ENCODE results near the gene GET4.
A peak's percentile ranks its signal among the peaks of the same experiment; 100 is the strongest.

Gene GET4

DNA sequence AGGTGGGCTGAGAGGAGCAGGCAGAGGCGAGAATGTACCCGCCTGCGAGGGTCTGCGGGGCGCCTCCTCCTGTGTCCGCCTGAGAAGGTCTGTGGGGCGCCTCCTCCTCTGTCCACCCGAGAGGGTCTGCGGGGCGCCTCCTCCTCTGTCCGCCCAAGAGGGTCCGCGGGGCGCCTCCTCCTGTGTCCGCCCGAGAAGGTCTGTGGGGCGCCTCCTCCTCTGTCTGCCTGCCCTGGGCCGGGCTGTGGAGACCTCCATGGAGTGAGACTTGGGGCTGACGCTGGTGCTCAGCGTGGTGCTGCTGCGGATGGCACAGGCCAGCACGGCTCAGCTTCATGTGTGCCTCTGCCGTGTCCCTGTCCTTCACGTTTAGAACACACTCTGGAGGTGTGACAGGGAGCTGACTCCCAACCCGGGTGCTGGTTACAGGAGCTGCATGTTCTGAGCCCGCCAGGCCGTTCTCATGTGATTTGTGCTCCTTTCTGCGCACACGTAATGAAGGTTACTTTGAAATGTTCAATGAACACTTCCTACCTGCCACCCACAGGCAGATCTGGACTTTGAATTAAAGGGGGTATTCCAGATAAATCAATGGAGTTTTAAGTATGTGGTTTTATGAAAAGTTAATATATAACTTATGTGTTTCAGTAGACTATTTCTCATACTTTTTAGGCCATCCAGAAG is 20.5 kb upstream of the GET4 start:
- peak overlapping the region; percentile 86 for H3K27ac ChIP-seq (ENCODE audit: low read depth, low read length)

DNA sequence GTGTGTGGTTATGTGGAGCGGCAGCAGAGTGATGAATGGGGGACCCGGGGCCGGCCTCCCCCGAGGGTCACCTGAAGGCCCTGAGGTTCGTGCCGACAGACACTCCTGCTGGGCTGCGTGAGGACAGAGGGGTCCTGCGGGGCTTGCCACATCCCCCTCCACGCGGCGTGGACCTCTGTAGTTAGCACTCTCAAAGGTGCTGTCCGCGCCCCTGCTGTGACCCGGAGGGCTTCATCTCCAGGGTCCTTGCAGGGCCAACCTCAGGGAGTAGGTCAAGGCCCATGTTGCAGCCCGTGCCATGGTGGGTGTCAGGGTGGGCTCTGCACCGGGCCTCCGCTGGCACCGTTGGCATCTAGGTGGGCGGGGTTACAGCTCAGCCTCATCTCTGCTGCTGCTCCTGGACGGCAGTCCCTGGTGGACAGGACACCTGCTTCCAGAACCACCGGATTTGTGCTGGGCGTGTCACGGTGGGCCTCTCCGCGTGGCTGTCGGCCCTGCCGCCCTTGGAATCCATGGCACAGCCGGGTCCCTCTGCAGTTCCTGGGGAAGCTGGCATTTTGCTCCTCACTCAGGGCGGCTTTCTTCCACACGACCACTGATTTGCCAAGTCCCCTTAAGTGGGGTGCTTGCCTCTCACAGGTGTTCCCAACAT is 19.8 kb upstream of the GET4 start:
- Histone ChIP-seq H3K27ac (ENCODE audit: low read depth, low read length) (peak overlapping the region; percentile 86), H3K9me3 (ENCODE audit: control insufficient read depth in 5 of 5, low read length in 5 of 5) (no peaks in the 10 kb centered on the region), H3K4me1 (ENCODE audit: control insufficient read depth in 5 of 5, insufficient read depth in 5 of 5, low read length in 5 of 5) (peaks cover 3 to 34% (median 18%) of the 10 kb centered on the region in 5 donors), H3K9ac (ENCODE audit: low read length in 5 of 5) (no peak overlapping the region), H3K36me3 (ENCODE audit: control insufficient read depth in 5 of 5, insufficient read depth in 5 of 5, low read length in 5 of 5) (peaks cover 0 to 98% (median 90%) of the 10 kb centered on the region in 5 donors), H3K4me3 (ENCODE audit: low read depth in 1 of 5, low read length in 5 of 5) (no peak overlapping the region), H3K27me3 (ENCODE audit: control insufficient read depth in 5 of 5, insufficient read depth in 4 of 5, low read length in 5 of 5) (no peaks in the 10 kb centered on the region)

More for the DNA sequence above, 20.5 kb upstream of the GET4 start:
- Histone ChIP-seq H3K9ac (ENCODE audit: low read length in 5 of 5) (peak overlapping the region in 2 of 5 donors; percentile 68 to 69), H3K36me3 (ENCODE audit: control insufficient read depth in 5 of 5, insufficient read depth in 5 of 5, low read length in 5 of 5) (peaks cover 0 to 97% (median 90%) of the 10 kb centered on the region in 5 donors), H3K4me1 (ENCODE audit: control insufficient read depth in 5 of 5, insufficient read depth in 5 of 5, low read length in 5 of 5) (peaks cover 3 to 34% (median 18%) of the 10 kb centered on the region in 5 donors), H3K4me3 (ENCODE audit: low read depth in 1 of 5, low read length in 5 of 5) (no peak overlapping the region), H3K9me3 (ENCODE audit: control insufficient read depth in 5 of 5, low read length in 5 of 5) (no peaks in the 10 kb centered on the region), H3K27me3 (ENCODE audit: control insufficient read depth in 5 of 5, insufficient read depth in 4 of 5, low read length in 5 of 5) (no peaks in the 10 kb centered on the region)

DNA sequence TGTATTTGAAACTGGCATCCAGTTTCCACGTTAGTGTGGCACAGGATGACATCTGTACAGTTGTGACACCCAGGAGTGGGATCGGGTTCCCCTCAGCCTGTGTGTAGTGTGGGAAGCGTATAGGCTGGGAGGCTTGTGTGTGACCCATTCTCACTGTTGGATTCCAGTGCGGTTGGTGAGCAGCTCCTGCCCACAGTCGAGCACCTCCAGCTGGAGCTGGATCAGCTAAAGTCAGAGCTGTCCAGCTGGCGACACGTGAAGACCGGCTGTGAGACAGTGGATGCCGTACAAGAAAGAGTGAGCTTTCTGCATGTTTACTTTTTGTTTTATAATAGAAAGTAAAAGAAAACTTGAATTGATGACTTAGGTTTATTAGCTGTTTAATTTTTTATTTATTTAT is 18.7 kb upstream of the GET4 start:
- peak overlapping the region; percentile 32 for H3K27ac ChIP-seq (ENCODE audit: low read depth, low read length)
- peak overlapping the region in 3 of 5 donors; percentile 8 to 48 (median 11) for H3K9ac ChIP-seq (ENCODE audit: low read length in 5 of 5)
- peaks cover 4 to 98% (median 90%) of the 10 kb centered on the region in 5 donors for H3K36me3 ChIP-seq (ENCODE audit: control insufficient read depth in 5 of 5, insufficient read depth in 5 of 5, low read length in 5 of 5)

DNA sequence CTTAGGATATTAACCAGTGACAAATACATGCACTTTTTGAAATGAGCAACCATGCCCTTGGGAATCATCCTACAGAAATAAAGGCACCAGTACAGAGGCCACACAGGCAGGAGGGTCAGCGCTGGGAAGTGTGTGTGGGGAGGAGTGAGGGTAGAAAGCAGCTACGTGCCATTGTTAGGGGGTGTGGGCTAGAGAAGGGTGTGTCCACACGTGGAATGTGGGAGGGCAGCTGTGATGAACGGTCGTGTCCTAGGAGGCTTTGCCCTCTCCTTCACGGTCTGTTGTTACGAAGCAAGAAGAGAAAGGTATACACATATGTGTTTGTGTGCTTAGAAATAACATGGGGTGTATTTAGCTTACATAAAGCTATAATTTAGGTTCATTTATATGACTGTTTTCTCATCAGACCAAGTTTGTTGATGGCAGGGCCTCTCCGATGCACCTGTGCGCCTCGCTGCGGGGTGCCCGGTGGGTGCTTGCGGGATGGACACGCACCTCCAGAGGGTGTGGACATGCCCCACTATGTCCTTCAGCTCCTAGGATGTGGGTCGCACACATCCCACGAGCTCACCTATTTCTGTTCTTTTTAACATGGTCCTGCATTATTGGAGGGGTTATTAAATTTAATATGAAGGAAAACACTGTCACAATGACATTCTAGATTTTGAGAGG is 16.9 kb upstream of the GET4 start:
- peaks cover 3 to 28% (median 14%) of the 10 kb centered on the region in 5 donors for H3K4me1 ChIP-seq (ENCODE audit: control insufficient read depth in 5 of 5, insufficient read depth in 5 of 5, low read length in 5 of 5)
- no peaks in the 10 kb centered on the region for H3K27me3 ChIP-seq (ENCODE audit: control insufficient read depth in 5 of 5, insufficient read depth in 4 of 5, low read length in 5 of 5)
- H3K9me3 ChIP-seq (ENCODE audit: control insufficient read depth in 5 of 5, low read length in 5 of 5) = no peaks in the 10 kb centered on the region
- H3K9ac ChIP-seq (ENCODE audit: low read length in 5 of 5) = no peak overlapping the region
- H3K27ac ChIP-seq (ENCODE audit: low read depth, low read length) = no peak overlapping the region
- H3K36me3 ChIP-seq (ENCODE audit: control insufficient read depth in 5 of 5, insufficient read depth in 5 of 5, low read length in 5 of 5) = peaks cover 4 to 94% (median 82%) of the 10 kb centered on the region in 5 donors
- H3K4me3 ChIP-seq (ENCODE audit: low read depth in 1 of 5, low read length in 5 of 5) = no peak overlapping the region

More for the DNA sequence above, 18.7 kb upstream of the GET4 start:
- Histone ChIP-seq H3K27me3 (ENCODE audit: control insufficient read depth in 5 of 5, insufficient read depth in 4 of 5, low read length in 5 of 5) (no peaks in the 10 kb centered on the region), H3K9me3 (ENCODE audit: control insufficient read depth in 5 of 5, low read length in 5 of 5) (no peaks in the 10 kb centered on the region), H3K4me1 (ENCODE audit: control insufficient read depth in 5 of 5, insufficient read depth in 5 of 5, low read length in 5 of 5) (peaks cover 3 to 34% (median 18%) of the 10 kb centered on the region in 5 donors), H3K4me3 (ENCODE audit: low read depth in 1 of 5, low read length in 5 of 5) (no peak overlapping the region)

- Histone ChIP-seq H3K27me3 (ENCODE audit: control insufficient read depth in 5 of 5, insufficient read depth in 4 of 5, low read length in 5 of 5) (no peaks in the 10 kb centered on the region), H3K27ac (ENCODE audit: low read depth, low read length) (no peak overlapping the region), H3K4me1 (ENCODE audit: control insufficient read depth in 5 of 5, insufficient read depth in 5 of 5, low read length in 5 of 5) (peaks cover 3 to 22% (median 11%) of the 10 kb centered on the region in 5 donors), H3K9ac (ENCODE audit: low read length in 5 of 5) (no peak overlapping the region), H3K36me3 (ENCODE audit: control insufficient read depth in 5 of 5, insufficient read depth in 5 of 5, low read length in 5 of 5) (peaks cover 4 to 94% (median 82%) of the 10 kb centered on the region in 5 donors), H3K9me3 (ENCODE audit: control insufficient read depth in 5 of 5, low read length in 5 of 5) (no peaks in the 10 kb centered on the region), H3K4me3 (ENCODE audit: low read depth in 1 of 5, low read length in 5 of 5) (no peak overlapping the region)
Measured at GRCh38 chr7:860149-860548, 16.2 kb upstream of the GET4 start.

DNA sequence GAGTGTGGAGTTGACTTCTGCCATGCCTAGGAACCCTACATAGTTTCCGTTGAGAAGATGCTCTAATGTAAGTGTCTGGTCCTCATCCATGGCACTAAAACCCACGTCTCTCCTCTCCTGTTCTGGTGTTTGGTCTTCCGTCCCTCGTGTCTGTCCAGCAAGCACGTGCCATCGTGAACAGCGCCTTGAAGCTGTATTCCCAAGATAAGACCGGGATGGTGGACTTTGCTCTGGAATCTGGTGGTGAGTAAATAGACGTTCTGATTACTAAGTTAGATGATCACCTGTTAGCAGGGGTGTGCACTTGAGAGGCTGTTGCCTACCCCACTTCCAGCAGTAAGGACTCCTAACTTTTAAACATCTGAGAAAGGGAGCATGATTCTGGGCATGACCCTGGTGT is 15.1 kb upstream of the GET4 start:
- H3K27me3 ChIP-seq (ENCODE audit: control insufficient read depth in 5 of 5, insufficient read depth in 4 of 5, low read length in 5 of 5) = no peaks in the 10 kb centered on the region
- peaks cover 3 to 11% (median 4%) of the 10 kb centered on the region in 5 donors for H3K4me1 ChIP-seq (ENCODE audit: control insufficient read depth in 5 of 5, insufficient read depth in 5 of 5, low read length in 5 of 5)
- no peak overlapping the region for H3K4me3 ChIP-seq (ENCODE audit: low read depth in 1 of 5, low read length in 5 of 5)
- no peaks in the 10 kb centered on the region for H3K9me3 ChIP-seq (ENCODE audit: control insufficient read depth in 5 of 5, low read length in 5 of 5)
- H3K9ac ChIP-seq (ENCODE audit: low read length in 5 of 5) = no peak overlapping the region
- H3K27ac ChIP-seq (ENCODE audit: low read depth, low read length) = no peak overlapping the region
- peaks cover 4 to 94% (median 82%) of the 10 kb centered on the region in 5 donors for H3K36me3 ChIP-seq (ENCODE audit: control insufficient read depth in 5 of 5, insufficient read depth in 5 of 5, low read length in 5 of 5)

DNA sequence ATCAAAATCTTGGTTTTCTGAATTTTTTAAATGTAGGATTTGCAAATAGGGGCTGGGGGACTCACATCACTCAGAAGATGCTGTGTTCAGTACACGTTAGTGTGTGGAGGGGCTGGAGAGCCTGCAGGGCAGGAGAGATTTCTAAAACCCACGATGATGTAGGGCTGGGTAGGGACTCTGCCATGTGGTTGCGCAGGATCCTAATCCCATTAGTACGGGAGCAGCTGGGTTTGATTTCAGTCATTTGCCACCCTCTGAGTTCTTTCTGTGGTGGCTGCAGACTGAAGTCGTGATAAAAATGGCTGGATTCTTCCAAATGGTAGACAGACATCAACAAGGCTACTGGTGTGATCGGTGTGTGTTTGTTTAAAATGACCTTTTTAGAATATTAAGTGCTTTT is 14.2 kb upstream of the GET4 start:
- peaks cover 6 to 14% (median 9%) of the 10 kb centered on the region in 5 donors for H3K4me1 ChIP-seq (ENCODE audit: control insufficient read depth in 5 of 5, insufficient read depth in 5 of 5, low read length in 5 of 5)
- H3K9me3 ChIP-seq (ENCODE audit: control insufficient read depth in 5 of 5, low read length in 5 of 5) = no peaks in the 10 kb centered on the region
- no peak overlapping the region for H3K9ac ChIP-seq (ENCODE audit: low read length in 5 of 5)
- no peak overlapping the region for H3K27ac ChIP-seq (ENCODE audit: low read depth, low read length)
- H3K27me3 ChIP-seq (ENCODE audit: control insufficient read depth in 5 of 5, insufficient read depth in 4 of 5, low read length in 5 of 5) = no peaks in the 10 kb centered on the region
- H3K36me3 ChIP-seq (ENCODE audit: control insufficient read depth in 5 of 5, insufficient read depth in 5 of 5, low read length in 5 of 5) = peaks cover 4 to 90% (median 78%) of the 10 kb centered on the region in 5 donors
- H3K4me3 ChIP-seq (ENCODE audit: low read depth in 1 of 5, low read length in 5 of 5) = no peak overlapping the region

- Histone ChIP-seq H3K4me3 (ENCODE audit: low read depth in 1 of 5, low read length in 5 of 5) (no peak overlapping the region), H3K9ac (ENCODE audit: low read length in 5 of 5) (no peak overlapping the region), H3K36me3 (ENCODE audit: control insufficient read depth in 5 of 5, insufficient read depth in 5 of 5, low read length in 5 of 5) (peaks cover 4 to 90% (median 81%) of the 10 kb centered on the region in 5 donors), H3K27me3 (ENCODE audit: control insufficient read depth in 5 of 5, insufficient read depth in 4 of 5, low read length in 5 of 5) (no peaks in the 10 kb centered on the region), H3K9me3 (ENCODE audit: control insufficient read depth in 5 of 5, low read length in 5 of 5) (no peaks in the 10 kb centered on the region), H3K27ac (ENCODE audit: low read depth, low read length) (no peak overlapping the region), H3K4me1 (ENCODE audit: control insufficient read depth in 5 of 5, insufficient read depth in 5 of 5, low read length in 5 of 5) (peaks cover 6 to 15% (median 15%) of the 10 kb centered on the region in 5 donors)
Measured at GRCh38 chr7:863106-863505, 13.2 kb upstream of the GET4 start.

DNA sequence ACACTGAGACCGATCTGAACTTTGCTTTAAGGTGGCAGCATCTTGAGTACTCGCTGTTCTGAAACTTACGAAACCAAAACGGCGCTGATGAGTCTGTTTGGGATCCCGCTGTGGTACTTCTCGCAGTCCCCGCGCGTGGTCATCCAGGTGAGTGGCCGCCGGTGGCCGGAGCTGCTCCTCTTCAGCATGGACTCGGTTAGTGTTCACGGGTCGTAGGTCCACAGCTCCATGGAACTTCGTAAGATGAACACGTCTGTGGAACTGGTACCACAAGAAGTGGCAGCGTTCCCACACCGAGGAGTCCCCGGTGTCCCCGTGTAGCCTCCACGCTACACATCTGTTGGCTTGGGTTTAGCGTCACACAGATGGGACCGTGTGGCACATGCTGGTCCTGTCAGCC is 10.4 kb upstream of the GET4 start:
- Histone ChIP-seq H3K36me3 (ENCODE audit: control insufficient read depth in 5 of 5, insufficient read depth in 5 of 5, low read length in 5 of 5) (peaks cover 4 to 84% (median 70%) of the 10 kb centered on the region in 5 donors), H3K9me3 (ENCODE audit: control insufficient read depth in 5 of 5, low read length in 5 of 5) (no peaks in the 10 kb centered on the region), H3K4me1 (ENCODE audit: control insufficient read depth in 5 of 5, insufficient read depth in 5 of 5, low read length in 5 of 5) (peaks cover 6 to 24% (median 23%) of the 10 kb centered on the region in 5 donors), H3K4me3 (ENCODE audit: low read depth in 1 of 5, low read length in 5 of 5) (no peak overlapping the region), H3K27me3 (ENCODE audit: control insufficient read depth in 5 of 5, insufficient read depth in 4 of 5, low read length in 5 of 5) (no peaks in the 10 kb centered on the region), H3K9ac (ENCODE audit: low read length in 5 of 5) (no peak overlapping the region), H3K27ac (ENCODE audit: low read depth, low read length) (no peak overlapping the region)

DNA sequence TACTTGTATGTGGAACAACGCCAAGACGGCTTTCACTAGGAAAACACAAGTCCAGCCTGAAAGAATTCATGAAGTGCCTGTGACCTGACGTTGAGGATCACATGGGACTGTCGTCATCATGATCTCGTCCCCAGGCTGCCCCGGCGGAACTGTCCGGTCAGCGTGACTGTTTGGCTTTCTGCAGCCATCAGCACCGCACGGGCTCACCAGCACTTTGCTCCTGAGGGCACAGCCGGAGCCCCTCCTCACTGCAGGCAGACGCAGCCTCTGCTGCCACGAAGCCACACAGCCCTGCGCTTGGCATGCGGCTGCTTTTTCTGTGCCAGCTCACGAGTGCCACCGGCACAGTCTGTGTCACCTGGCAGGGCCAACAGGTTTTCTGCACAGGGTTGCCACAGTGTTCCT is 9.4 kb upstream of the GET4 start:
- no peaks in the 10 kb centered on the region for H3K27me3 ChIP-seq (ENCODE audit: control insufficient read depth in 5 of 5, insufficient read depth in 4 of 5, low read length in 5 of 5)
- no peaks in the 10 kb centered on the region for H3K9me3 ChIP-seq (ENCODE audit: control insufficient read depth in 5 of 5, low read length in 5 of 5)
- peak overlapping the region in 2 of 5 donors; percentile 21 to 40 for H3K9ac ChIP-seq (ENCODE audit: low read length in 5 of 5)
- peak overlapping the region in 3 of 5 donors; percentile 6 to 18 (median 13) for H3K4me3 ChIP-seq (ENCODE audit: low read depth in 1 of 5, low read length in 5 of 5)
- H3K36me3 ChIP-seq (ENCODE audit: control insufficient read depth in 5 of 5, insufficient read depth in 5 of 5, low read length in 5 of 5) = peaks cover 4 to 84% (median 66%) of the 10 kb centered on the region in 5 donors
- H3K27ac ChIP-seq (ENCODE audit: low read depth, low read length) = peak overlapping the region; percentile 79
- H3K4me1 ChIP-seq (ENCODE audit: control insufficient read depth in 5 of 5, insufficient read depth in 5 of 5, low read length in 5 of 5) = peaks cover 6 to 26% (median 23%) of the 10 kb centered on the region in 5 donors
